ENCODE measurements around the gene TMEM248. TPM values are rescaled to one million over a fixed set of nuclear protein-coding genes. Genes with fewer than 3 reads are reported as not detected.
"Not testable (repeated sequence)": the region's sequence is repeated elsewhere in the genome, so short reads cannot be mapped to it uniquely, and the experiment has no call there.

The TMEM248 gene
- total RNA-seq, 1 experiment from 2014 or later, result 59.3 TPM

DNA sequence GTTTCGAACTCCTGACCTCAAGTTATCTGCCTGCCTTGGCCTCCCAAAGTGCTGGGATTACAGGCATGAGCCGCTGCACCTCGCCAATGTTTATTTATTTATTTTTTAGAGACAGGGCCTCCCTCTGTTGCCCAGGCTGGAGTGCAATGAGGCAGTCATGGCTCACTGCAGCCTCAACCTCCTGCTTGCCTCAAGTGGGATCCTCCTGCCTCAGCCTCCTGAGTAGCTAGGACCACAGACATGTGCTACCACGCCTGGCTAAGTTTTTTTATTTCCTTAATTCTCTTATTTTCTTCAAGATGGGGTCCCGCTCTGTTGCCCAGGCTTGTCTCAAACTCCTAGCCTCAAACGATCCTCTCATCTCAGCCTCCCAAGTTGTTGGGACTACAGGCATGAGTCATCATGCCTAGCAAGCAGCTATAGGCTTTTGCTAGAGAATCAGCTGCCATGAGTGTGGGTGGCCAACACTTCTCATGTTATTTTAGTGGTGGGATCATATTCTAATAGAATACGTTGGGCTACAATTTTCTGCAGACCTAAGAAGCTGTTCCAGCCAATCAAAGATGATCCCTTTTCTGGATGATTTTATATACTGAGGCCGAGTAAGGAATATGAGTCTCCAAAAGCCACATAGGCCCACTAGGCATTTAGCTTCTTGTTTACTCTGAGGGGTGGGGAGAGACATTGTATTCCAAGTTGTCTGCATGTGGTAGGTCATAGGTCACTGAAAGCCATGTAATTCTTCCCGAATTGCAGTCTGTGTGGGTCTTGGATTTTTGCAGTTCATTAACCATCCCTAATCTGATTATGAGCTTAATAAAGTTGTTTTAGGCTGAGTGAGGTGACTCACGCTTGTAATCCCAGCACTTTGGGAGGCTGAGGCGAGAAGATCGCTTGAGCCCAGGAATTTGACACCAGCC is 7.6 kb upstream of the TMEM248 start:
- ChIA-PET RAD21 (ENCODE audit: low non-redundant PET in 1 of 2, low total read pairs in 2 of 2, uncharacterized antibody in 2 of 2, unreplicated experiment in 2 of 2) (no interaction called here), CTCF (interaction anchor here (0.7 kb wide), 1 partner anchor 8 kb away, joined by 3 read pairs; no protein-coding TSS in a partner anchor), POLR2A (no interaction called here)
- BruUV-seq (replicated peaks), result no TSS peak
- Histone ChIP-seq H3K4me2 (ENCODE audit: low read length) (no peak overlapping the region), H3K27me3 (ENCODE audit: insufficient read depth, low read length) (no peaks in the 10 kb centered on the region), H2AFZ (ENCODE audit: low read depth, low read length, poor library complexity, severe bottlenecking) (no peak overlapping the region), H3K27ac (ENCODE audit: low read depth, low read length) (no peak overlapping the region), H3K9ac (ENCODE audit: low read length) (no peak overlapping the region), H3K79me2 (ENCODE audit: insufficient read depth, low read length) (no peaks in the 10 kb centered on the region), H3K9me3 (ENCODE audit: control insufficient read depth in 1 of 2, insufficient read depth in 1 of 2, low read depth in 1 of 2, low read length in 2 of 2) (no peaks in the 10 kb centered on the region), H3K4me1 (ENCODE audit: control insufficient read depth in 1 of 2, insufficient read depth in 2 of 2, low read length in 2 of 2) (no peaks in the 10 kb centered on the region), H4K20me1 (ENCODE audit: insufficient read depth) (no peaks in the 10 kb centered on the region), H3K36me3 (ENCODE audit: control insufficient read depth in 1 of 2, insufficient read depth in 2 of 2, low read length in 2 of 2) (no peaks in the 10 kb centered on the region), H3K9me2 (ENCODE audit: insufficient read depth) (no peaks in the 10 kb centered on the region), H3K4me3 (replicated peaks in 1 of 2; ENCODE audit: low read depth in 1 of 2, low read length in 2 of 2) (no peak overlapping the region)
- intact Hi-C loops (cut with micrococcal nuclease), result no loop called here
- ATAC-seq (no peak), DNase-seq (ENCODE audit: low read depth, low spot score) (no peak)
- TF ChIP-seq, protein P1, sequence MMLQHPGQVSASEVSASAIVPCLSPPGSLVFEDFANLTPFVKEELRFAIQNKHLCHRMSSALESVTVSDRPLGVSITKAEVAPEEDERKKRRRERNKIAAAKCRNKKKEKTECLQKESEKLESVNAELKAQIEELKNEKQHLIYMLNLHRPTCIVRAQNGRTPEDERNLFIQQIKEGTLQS (IDR thresholded peaks at IDR 0.05), result no peak
- no peak for TF ChIP-seq CBX3 (IDR thresholded peaks at IDR 0.05; ENCODE audit: low read depth)
- TF ChIP-seq POLR2AphosphoS5 (IDR thresholded peaks at IDR 0.05; ENCODE audit: low read depth, low read length), result no peak
- no peak for TF ChIP-seq FOSL1 (IDR thresholded peaks at IDR 0.05; ENCODE audit: low read depth)
- no peak for TF ChIP-seq ZFX (IDR thresholded peaks at IDR 0.05)
- no peak for TF ChIP-seq RAD21 (IDR thresholded peaks at IDR 0.05; ENCODE audit: low read depth)
- no peak for TF ChIP-seq YY1 (IDR thresholded peaks at IDR 0.05; ENCODE audit: extremely low read depth, insufficient replicate concordance, low read depth, low read length)
- no peak for TF ChIP-seq TCF7L2 (IDR thresholded peaks at IDR 0.05; ENCODE audit: borderline replicate concordance, extremely low read depth, insufficient read depth, insufficient read length)
- TF ChIP-seq, protein P2, sequence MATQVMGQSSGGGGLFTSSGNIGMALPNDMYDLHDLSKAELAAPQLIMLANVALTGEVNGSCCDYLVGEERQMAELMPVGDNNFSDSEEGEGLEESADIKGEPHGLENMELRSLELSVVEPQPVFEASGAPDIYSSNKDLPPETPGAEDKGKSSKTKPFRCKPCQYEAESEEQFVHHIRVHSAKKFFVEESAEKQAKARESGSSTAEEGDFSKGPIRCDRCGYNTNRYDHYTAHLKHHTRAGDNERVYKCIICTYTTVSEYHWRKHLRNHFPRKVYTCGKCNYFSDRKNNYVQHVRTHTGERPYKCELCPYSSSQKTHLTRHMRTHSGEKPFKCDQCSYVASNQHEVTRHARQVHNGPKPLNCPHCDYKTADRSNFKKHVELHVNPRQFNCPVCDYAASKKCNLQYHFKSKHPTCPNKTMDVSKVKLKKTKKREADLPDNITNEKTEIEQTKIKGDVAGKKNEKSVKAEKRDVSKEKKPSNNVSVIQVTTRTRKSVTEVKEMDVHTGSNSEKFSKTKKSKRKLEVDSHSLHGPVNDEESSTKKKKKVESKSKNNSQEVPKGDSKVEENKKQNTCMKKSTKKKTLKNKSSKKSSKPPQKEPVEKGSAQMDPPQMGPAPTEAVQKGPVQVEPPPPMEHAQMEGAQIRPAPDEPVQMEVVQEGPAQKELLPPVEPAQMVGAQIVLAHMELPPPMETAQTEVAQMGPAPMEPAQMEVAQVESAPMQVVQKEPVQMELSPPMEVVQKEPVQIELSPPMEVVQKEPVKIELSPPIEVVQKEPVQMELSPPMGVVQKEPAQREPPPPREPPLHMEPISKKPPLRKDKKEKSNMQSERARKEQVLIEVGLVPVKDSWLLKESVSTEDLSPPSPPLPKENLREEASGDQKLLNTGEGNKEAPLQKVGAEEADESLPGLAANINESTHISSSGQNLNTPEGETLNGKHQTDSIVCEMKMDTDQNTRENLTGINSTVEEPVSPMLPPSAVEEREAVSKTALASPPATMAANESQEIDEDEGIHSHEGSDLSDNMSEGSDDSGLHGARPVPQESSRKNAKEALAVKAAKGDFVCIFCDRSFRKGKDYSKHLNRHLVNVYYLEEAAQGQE (IDR thresholded peaks at IDR 0.05; ENCODE audit: low read depth), result no peak
- no peak for TF ChIP-seq SIN3A (IDR thresholded peaks at IDR 0.05; ENCODE audit: low read depth)

DNA sequence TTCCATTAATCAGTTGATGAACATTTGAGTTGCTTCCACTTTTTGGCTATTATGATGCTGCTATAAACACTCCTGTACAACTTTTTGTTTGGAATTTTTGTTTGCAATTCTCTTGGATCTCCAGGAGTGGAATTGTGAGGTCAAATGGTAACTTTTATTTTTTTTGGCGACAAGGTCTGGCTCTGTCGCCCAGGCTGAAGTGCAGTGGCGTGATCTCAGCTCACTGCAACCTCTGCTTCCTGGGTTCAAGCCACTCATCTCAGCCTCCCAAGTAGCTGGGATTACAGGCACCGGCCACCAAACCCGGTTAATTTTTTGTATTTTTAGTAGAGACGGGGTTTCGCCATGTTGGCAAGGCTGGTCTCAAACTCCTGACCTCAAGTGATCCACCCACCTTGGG is 3.1 kb upstream of the TMEM248 start:
- DNase-seq (ENCODE audit: low read depth, low spot score); RAD21 ChIA-PET (ENCODE audit: low non-redundant PET in 1 of 2, low total read pairs in 2 of 2, uncharacterized antibody in 2 of 2, unreplicated experiment in 2 of 2); POLR2A ChIA-PET; H3K36me3 ChIP-seq (ENCODE audit: control insufficient read depth in 1 of 2, insufficient read depth in 2 of 2, low read length in 2 of 2); ATAC-seq; H3K4me3 ChIP-seq (replicated peaks in 1 of 2; ENCODE audit: low read depth in 1 of 2, low read length in 2 of 2); H3K9me3 ChIP-seq (ENCODE audit: control insufficient read depth in 1 of 2, insufficient read depth in 1 of 2, low read depth in 1 of 2, low read length in 2 of 2); BruUV-seq (replicated peaks); H3K9ac ChIP-seq (ENCODE audit: low read length); H2AFZ ChIP-seq (ENCODE audit: low read depth, low read length, poor library complexity, severe bottlenecking); H3K9me2 ChIP-seq (ENCODE audit: insufficient read depth); H3K27me3 ChIP-seq (ENCODE audit: insufficient read depth, low read length); H3K27ac ChIP-seq (ENCODE audit: low read depth, low read length); intact Hi-C loops (cut with micrococcal nuclease); CTCF ChIA-PET; H4K20me1 ChIP-seq (ENCODE audit: insufficient read depth); H3K4me2 ChIP-seq (ENCODE audit: low read length): not testable (repeated sequence)
- Histone ChIP-seq H3K4me1 (ENCODE audit: control insufficient read depth in 1 of 2, insufficient read depth in 2 of 2, low read length in 2 of 2) (peaks cover 0 to 18% of the 10 kb centered on the region in 2 experiments; a peak in 3 of 4 replicates), H3K79me2 (ENCODE audit: insufficient read depth, low read length) (peaks cover 16% of the 10 kb centered on the region)
